Cerebellar nuclear complex (tissue), 1 donor: Measurements from ENCODE around the gene CHRNA5.

ENCODE experiments used
- DNase-seq, 2 experiments: peaks; one replicate each; lab custom pipeline; 2025; lab: John Stamatoyannopoulos, UW

The CHRNA5 gene

GRCh38 chr15:78638658-78639314 lies 73.5 kb downstream of the CHRNA5 start:
- DNase-seq: no peak

- DNase-seq: no peak
Observed at GRCh38 chr15:78640527-78641101, 75.3 kb downstream of the CHRNA5 start.

- DNase-seq: no peak
Observed at GRCh38 chr15:78641102-78641748, 75.9 kb downstream of the CHRNA5 start, which contains the start of gene CHRNB4. Gene CHRNB4, minus strand, starts transcription at chr15:78641210. Its CDS starts 77 bp downstream, at chr15:78641133.

- DNase-seq: no peak
Observed at GRCh38 chr15:78641749-78642275, 76.5 kb downstream of the CHRNA5 start.

- no peak for DNase-seq
Observed at GRCh38 chr15:78642331-78642730, 77.0 kb downstream of the CHRNA5 start.
